ENCODE data around the gene PRTG.

DNA sequence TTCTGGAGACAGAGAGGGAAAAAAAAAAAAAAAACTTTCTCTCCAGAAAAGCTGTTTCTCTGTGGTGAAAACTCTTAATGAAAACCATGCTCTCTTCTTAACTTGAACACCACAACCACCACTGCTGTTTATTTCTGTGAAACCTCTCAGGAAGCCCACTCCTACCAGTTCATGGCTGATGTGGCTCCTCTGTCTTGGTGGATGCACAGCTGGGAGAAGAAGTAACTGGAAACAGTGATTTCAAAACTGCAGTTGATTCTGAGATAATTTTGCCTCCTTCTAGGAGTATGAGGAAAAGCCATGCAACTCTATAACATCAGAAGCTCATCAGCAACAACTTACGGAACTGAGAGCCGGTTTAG, 114.6 kb downstream of the PRTG start:
- TF ChIP-seq, protein P1, sequence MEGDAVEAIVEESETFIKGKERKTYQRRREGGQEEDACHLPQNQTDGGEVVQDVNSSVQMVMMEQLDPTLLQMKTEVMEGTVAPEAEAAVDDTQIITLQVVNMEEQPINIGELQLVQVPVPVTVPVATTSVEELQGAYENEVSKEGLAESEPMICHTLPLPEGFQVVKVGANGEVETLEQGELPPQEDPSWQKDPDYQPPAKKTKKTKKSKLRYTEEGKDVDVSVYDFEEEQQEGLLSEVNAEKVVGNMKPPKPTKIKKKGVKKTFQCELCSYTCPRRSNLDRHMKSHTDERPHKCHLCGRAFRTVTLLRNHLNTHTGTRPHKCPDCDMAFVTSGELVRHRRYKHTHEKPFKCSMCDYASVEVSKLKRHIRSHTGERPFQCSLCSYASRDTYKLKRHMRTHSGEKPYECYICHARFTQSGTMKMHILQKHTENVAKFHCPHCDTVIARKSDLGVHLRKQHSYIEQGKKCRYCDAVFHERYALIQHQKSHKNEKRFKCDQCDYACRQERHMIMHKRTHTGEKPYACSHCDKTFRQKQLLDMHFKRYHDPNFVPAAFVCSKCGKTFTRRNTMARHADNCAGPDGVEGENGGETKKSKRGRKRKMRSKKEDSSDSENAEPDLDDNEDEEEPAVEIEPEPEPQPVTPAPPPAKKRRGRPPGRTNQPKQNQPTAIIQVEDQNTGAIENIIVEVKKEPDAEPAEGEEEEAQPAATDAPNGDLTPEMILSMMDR (IDR thresholded peaks at IDR 0.05; ENCODE audit: extremely low read depth in 1 of 2, insufficient read depth in 1 of 2, low read depth in 1 of 2, low read length in 2 of 2): no peak
- TF ChIP-seq MYC (IDR thresholded peaks at IDR 0.05; ENCODE audit: low read depth, low read length): no peak
- TF ChIP-seq, protein P2, sequence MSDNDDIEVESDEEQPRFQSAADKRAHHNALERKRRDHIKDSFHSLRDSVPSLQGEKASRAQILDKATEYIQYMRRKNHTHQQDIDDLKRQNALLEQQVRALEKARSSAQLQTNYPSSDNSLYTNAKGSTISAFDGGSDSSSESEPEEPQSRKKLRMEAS (IDR thresholded peaks at IDR 0.05; ENCODE audit: insufficient read depth, insufficient read length): no peak
- TF ChIP-seq EZH2 (IDR thresholded peaks at IDR 0.05; ENCODE audit: borderline replicate concordance, low read depth, low read length, severe bottlenecking): no peak
- TF ChIP-seq POLR2AphosphoS5 (IDR thresholded peaks at IDR 0.05; ENCODE audit: insufficient read depth, low read depth, low read length): no peak
- no peak for TF ChIP-seq POLR2A (IDR thresholded peaks at IDR 0.05; ENCODE audit: low read depth, low read length)
- no peak for TF ChIP-seq GATA2 (IDR thresholded peaks at IDR 0.05; ENCODE audit: insufficient read depth, insufficient read length, low read depth, low read length)
- TF ChIP-seq JUN (IDR thresholded peaks at IDR 0.05; ENCODE audit: borderline replicate concordance, insufficient read depth, insufficient read length, low read depth): no peak

All from endothelial cell of umbilical vein (primary cell).